Memory B cell (primary cell): ENCODE results near the gene TPRKB.
A peak's percentile ranks its signal among the peaks of the same experiment; 100 is the strongest.
"Not testable (repeated sequence)": the region's sequence is repeated elsewhere in the genome, so short reads cannot be mapped to it uniquely, and the experiment has no call there.

ENCODE experiments used
- ATAC-seq: fragments of 150-1000 bp; cut with Tn5 transposase; 2 replicates; pipeline ENCODE4 v1.10.0; 2021; ENCODE audit warnings: low read depth, mild to moderate bottlenecking, moderate library complexity
- DNase-seq, 2 donors: peaks; one replicate each; pipeline ENCODE4 v3.0.0; 2022; ENCODE audit warnings: low spot score in 2 of 2
- H3K27ac Mint-ChIP-seq: one replicate; pipeline ENCODE4 v1.8.0; 2022; ENCODE audit warnings: mild to moderate bottlenecking, moderate library complexity, mixed read lengths
- H3K27me3 Mint-ChIP-seq: one replicate; pipeline ENCODE4 v1.8.0; 2022; ENCODE audit warnings: mixed read lengths
- H3K36me3 Mint-ChIP-seq: one replicate; pipeline ENCODE4 v1.8.0; 2022; ENCODE audit warnings: mild to moderate bottlenecking, mixed read lengths
- H3K4me1 Mint-ChIP-seq: one replicate; pipeline ENCODE4 v1.8.0; 2022; ENCODE audit warnings: mixed read lengths
- H3K4me3 Mint-ChIP-seq: one replicate; pipeline ENCODE4 v1.8.0; 2022; ENCODE audit warnings: mild to moderate bottlenecking, moderate library complexity, mixed read lengths
- H3K9me3 Mint-ChIP-seq: one replicate; pipeline ENCODE4 v1.8.0; 2022; ENCODE audit warnings: mixed read lengths

TPRKB gene

GRCh38 chr2:73762571-73762970, 25.4 kb upstream of the TPRKB start:
- Mint-ChIP-seq H3K36me3 (peaks cover 28% of the 10 kb centered on the region), H3K4me1 (peaks cover under 1% of the 10 kb centered on the region), H3K27me3 (no peaks in the 10 kb centered on the region), H3K9me3 (no peaks in the 10 kb centered on the region), H3K27ac (no peak overlapping the region), H3K4me3 (no peak overlapping the region)
- DNase-seq (no peak), ATAC-seq (no peak)

- peaks cover 15% of the 10 kb centered on the region for H3K36me3 Mint-ChIP-seq
- H3K27me3 Mint-ChIP-seq: no peaks in the 10 kb centered on the region
- no peak for DNase-seq
- ATAC-seq: no peak
- no peak overlapping the region for H3K4me3 Mint-ChIP-seq
- no peaks in the 10 kb centered on the region for H3K9me3 Mint-ChIP-seq
- no peak overlapping the region for H3K27ac Mint-ChIP-seq
- no peaks in the 10 kb centered on the region for H3K4me1 Mint-ChIP-seq
Measured at GRCh38 chr2:73759904-73760303, 22.8 kb upstream of the TPRKB start.

- Mint-ChIP-seq H3K9me3 (peaks cover 3% of the 10 kb centered on the region), H3K27ac (no peak overlapping the region), H3K36me3 (peaks cover 19% of the 10 kb centered on the region)
Measured at GRCh38 chr2:73759285-73759764, 22.2 kb upstream of the TPRKB start.

GRCh38 chr2:73754332-73754731, 17.2 kb upstream of the TPRKB start:
- H3K4me3 Mint-ChIP-seq, H3K27ac Mint-ChIP-seq, H3K27me3 Mint-ChIP-seq, DNase-seq, H3K9me3 Mint-ChIP-seq, ATAC-seq, H3K4me1 Mint-ChIP-seq: not testable (repeated sequence)
- peaks cover 19% of the 10 kb centered on the region for H3K36me3 Mint-ChIP-seq

More at GRCh38 chr2:73759285-73759764, 22.2 kb upstream of the TPRKB start:
- no peak overlapping the region for H3K4me3 Mint-ChIP-seq
- no peak for DNase-seq
- no peaks in the 10 kb centered on the region for H3K27me3 Mint-ChIP-seq
- no peak for ATAC-seq
- no peaks in the 10 kb centered on the region for H3K4me1 Mint-ChIP-seq

GRCh38 chr2:73749314-73749713, 12.2 kb upstream of the TPRKB start:
- Mint-ChIP-seq H3K27ac (no peak overlapping the region), H3K4me3 (no peak overlapping the region), H3K4me1 (peaks cover 2% of the 10 kb centered on the region), H3K36me3 (peaks cover 40% of the 10 kb centered on the region), H3K9me3 (peaks cover under 1% of the 10 kb centered on the region), H3K27me3 (no peaks in the 10 kb centered on the region)
- DNase-seq: no peak
- no peak for ATAC-seq

- DNase-seq (no peak), ATAC-seq (no peak)
- no peaks in the 10 kb centered on the region for H3K27me3 Mint-ChIP-seq
- peaks cover 2% of the 10 kb centered on the region for H3K4me1 Mint-ChIP-seq
- H3K9me3 Mint-ChIP-seq: no peaks in the 10 kb centered on the region
- peaks cover 49% of the 10 kb centered on the region for H3K36me3 Mint-ChIP-seq
- no peak overlapping the region for H3K4me3 Mint-ChIP-seq
- no peak overlapping the region for H3K27ac Mint-ChIP-seq
Measured at GRCh38 chr2:73746877-73747208, 9.7 kb upstream of the TPRKB start.

- peaks cover under 1% of the 10 kb centered on the region for H3K4me1 Mint-ChIP-seq
- H3K9me3 Mint-ChIP-seq: peaks cover 2% of the 10 kb centered on the region
- no peak overlapping the region for H3K4me3 Mint-ChIP-seq
- H3K27ac Mint-ChIP-seq: no peak overlapping the region
- H3K36me3 Mint-ChIP-seq: peaks cover 53% of the 10 kb centered on the region
- DNase-seq: no peak
- ATAC-seq: no peak
- H3K27me3 Mint-ChIP-seq: no peaks in the 10 kb centered on the region
Measured at GRCh38 chr2:73746015-73746876, 9.1 kb upstream of the TPRKB start.

GRCh38 chr2:73740767-73741166, 3.6 kb upstream of the TPRKB start:
- Mint-ChIP-seq H3K4me3 (no peak overlapping the region), H3K27ac (no peak overlapping the region), H3K4me1 (peaks cover 9% of the 10 kb centered on the region), H3K9me3 (peaks cover 2% of the 10 kb centered on the region), H3K36me3 (peaks cover 28% of the 10 kb centered on the region), H3K27me3 (no peaks in the 10 kb centered on the region)
- ATAC-seq (no peak), DNase-seq (no peak)

- ATAC-seq: no peak
Measured at GRCh38 chr2:73739101-73739500, 2.0 kb upstream of the TPRKB start.

GRCh38 chr2:73736378-73736777, 767 bp downstream of the TPRKB start:
- peaks cover 17% of the 10 kb centered on the region for H3K36me3 Mint-ChIP-seq
- peak overlapping the region; percentile 86 for H3K4me3 Mint-ChIP-seq
- H3K27ac Mint-ChIP-seq: peak overlapping the region; percentile 76
- ATAC-seq: no peak
- H3K4me1 Mint-ChIP-seq: peaks cover 9% of the 10 kb centered on the region
- DNase-seq: no peak
- no peaks in the 10 kb centered on the region for H3K27me3 Mint-ChIP-seq
- no peaks in the 10 kb centered on the region for H3K9me3 Mint-ChIP-seq

More at GRCh38 chr2:73739101-73739500, 2.0 kb upstream of the TPRKB start:
- Mint-ChIP-seq H3K4me1 (peaks cover 9% of the 10 kb centered on the region), H3K27me3 (no peaks in the 10 kb centered on the region), H3K36me3 (peaks cover 20% of the 10 kb centered on the region), H3K9me3 (peaks cover 2% of the 10 kb centered on the region), H3K27ac (no peak overlapping the region), H3K4me3 (no peak overlapping the region)
- DNase-seq: no peak

- H3K4me3 Mint-ChIP-seq: no peak overlapping the region
- H3K9me3 Mint-ChIP-seq: no peaks in the 10 kb centered on the region
- no peak overlapping the region for H3K27ac Mint-ChIP-seq
- no peak for DNase-seq
- H3K36me3 Mint-ChIP-seq: peaks cover 24% of the 10 kb centered on the region
- H3K27me3 Mint-ChIP-seq: no peaks in the 10 kb centered on the region
- no peak for ATAC-seq
- no peaks in the 10 kb centered on the region for H3K4me1 Mint-ChIP-seq
Measured at GRCh38 chr2:73730810-73731209, 6.3 kb downstream of the TPRKB start.

- DNase-seq (no peak), ATAC-seq (no peak)
- Mint-ChIP-seq H3K27ac (no peak overlapping the region), H3K9me3 (no peaks in the 10 kb centered on the region), H3K4me3 (no peak overlapping the region), H3K36me3 (peaks cover 22% of the 10 kb centered on the region), H3K27me3 (no peaks in the 10 kb centered on the region), H3K4me1 (no peaks in the 10 kb centered on the region)
Measured at GRCh38 chr2:73728711-73729110, 8.4 kb downstream of the TPRKB start.

- ATAC-seq (no peak), DNase-seq (no peak)
- H3K4me3 Mint-ChIP-seq: no peak overlapping the region
- no peaks in the 10 kb centered on the region for H3K27me3 Mint-ChIP-seq
- no peak overlapping the region for H3K27ac Mint-ChIP-seq
- peaks cover 21% of the 10 kb centered on the region for H3K36me3 Mint-ChIP-seq
- H3K9me3 Mint-ChIP-seq: no peaks in the 10 kb centered on the region
- H3K4me1 Mint-ChIP-seq: no peaks in the 10 kb centered on the region
Measured at GRCh38 chr2:73728043-73728442, 9.1 kb downstream of the TPRKB start.

- ATAC-seq, H3K27ac Mint-ChIP-seq, H3K4me3 Mint-ChIP-seq, H3K9me3 Mint-ChIP-seq, DNase-seq, H3K4me1 Mint-ChIP-seq, H3K27me3 Mint-ChIP-seq: not testable (repeated sequence)
- H3K36me3 Mint-ChIP-seq: peaks cover 15% of the 10 kb centered on the region
Measured at GRCh38 chr2:73726657-73727056, 10.5 kb downstream of the TPRKB start.
